Upper lobe of right lung (tissue), 1 donor: Measurements from ENCODE around the gene HMGXB4. TPM values are rescaled to one million over a fixed set of nuclear protein-coding genes. Genes with fewer than 3 reads are reported as not detected.

Experiments
- ATAC-seq: fragments of 200-7000 bp; cut with Tn5 transposase; one replicate; pipeline ENCODE4 v1.9.1; 2020; ENCODE audit warnings: mild to moderate bottlenecking, moderate library complexity
- DNase-seq: peaks from one replicate; pipeline ENCODE4 v3.0.0-alpha.2; 2020
- H3K27ac ChIP-seq: fragments of 200-600 bp; one replicate; pipeline ENCODE4 v1.8.0; 2022
- H3K27me3 ChIP-seq: fragments of 200-600 bp; one replicate; pipeline ENCODE4 v1.8.0; 2022; ENCODE audit warnings: mild to moderate bottlenecking
- H3K36me3 ChIP-seq: fragments of 200-600 bp; one replicate; pipeline ENCODE4 v1.8.0; 2022
- H3K4me1 ChIP-seq: fragments of 200-600 bp; one replicate; pipeline ENCODE4 v1.8.0; 2022
- H3K4me3 ChIP-seq: fragments of 200-600 bp; one replicate; pipeline ENCODE4 v1.8.0; 2022; ENCODE audit warnings: mild to moderate bottlenecking
- H3K9me3 ChIP-seq: fragments of 200-600 bp; one replicate; pipeline ENCODE4 v1.8.0; 2022
- intact Hi-C: fragments of 100-400 bp; cut with DNase I; formaldehyde crosslinking; loops from one replicate; pipeline ENCODE4 v1.11.0; 2022
- total RNA-seq: library from RNA; stranded (reverse); fragmentation: NEBNext Ultra II Directional; extraction: Animal tissue kit (Norgen Biotek cat#: 25700); gene quantifications from one replicate; pipeline ENCODE4 v1.2.1, GENCODE V29; 2021
- TF ChIP-seq, protein P1 (sequence below): fragments of 200-600 bp; IDR thresholded peaks from one replicate; pipeline ENCODE4 v1.8.0; 2022; ENCODE audit warnings: antibody characterized with exemption
- donor health status: DM: no; HTN: yes; CAD: no; lungs with severe emphysema.

Gene HMGXB4
- total RNA-seq, 1 donor from 2014 or later, result 17.5 TPM

DNA sequence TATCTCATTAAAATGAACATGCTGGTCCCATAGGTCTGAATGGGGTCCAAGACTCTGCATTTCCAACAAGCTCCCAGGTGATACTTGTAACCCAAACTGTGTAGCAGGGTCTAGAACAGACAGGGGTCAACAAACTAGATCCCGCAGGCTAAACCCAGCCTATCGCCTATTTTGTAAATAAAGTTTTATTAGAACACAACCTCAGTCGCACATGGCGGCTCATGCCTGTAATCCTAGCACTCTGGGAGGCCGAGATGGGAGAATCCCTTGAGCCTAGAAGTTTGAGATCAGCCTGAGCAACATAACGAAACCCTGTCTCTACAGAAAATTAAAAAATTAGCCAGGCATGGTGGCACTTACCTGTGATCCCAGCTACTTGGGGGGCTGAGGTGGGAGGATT is 42.3 kb upstream of the HMGXB4 start:
- H3K27ac ChIP-seq, result no peak overlapping the region
- no peaks in the 10 kb centered on the region for H3K9me3 ChIP-seq
- peaks cover 11% of the 10 kb centered on the region for H3K27me3 ChIP-seq
- H3K36me3 ChIP-seq, result no peaks in the 10 kb centered on the region
- DNase-seq (no peak), ATAC-seq (no peak)
- no peaks in the 10 kb centered on the region for H3K4me1 ChIP-seq
- H3K4me3 ChIP-seq, result no peak overlapping the region
- intact Hi-C loops, result no loop called here
- TF ChIP-seq, protein P1, sequence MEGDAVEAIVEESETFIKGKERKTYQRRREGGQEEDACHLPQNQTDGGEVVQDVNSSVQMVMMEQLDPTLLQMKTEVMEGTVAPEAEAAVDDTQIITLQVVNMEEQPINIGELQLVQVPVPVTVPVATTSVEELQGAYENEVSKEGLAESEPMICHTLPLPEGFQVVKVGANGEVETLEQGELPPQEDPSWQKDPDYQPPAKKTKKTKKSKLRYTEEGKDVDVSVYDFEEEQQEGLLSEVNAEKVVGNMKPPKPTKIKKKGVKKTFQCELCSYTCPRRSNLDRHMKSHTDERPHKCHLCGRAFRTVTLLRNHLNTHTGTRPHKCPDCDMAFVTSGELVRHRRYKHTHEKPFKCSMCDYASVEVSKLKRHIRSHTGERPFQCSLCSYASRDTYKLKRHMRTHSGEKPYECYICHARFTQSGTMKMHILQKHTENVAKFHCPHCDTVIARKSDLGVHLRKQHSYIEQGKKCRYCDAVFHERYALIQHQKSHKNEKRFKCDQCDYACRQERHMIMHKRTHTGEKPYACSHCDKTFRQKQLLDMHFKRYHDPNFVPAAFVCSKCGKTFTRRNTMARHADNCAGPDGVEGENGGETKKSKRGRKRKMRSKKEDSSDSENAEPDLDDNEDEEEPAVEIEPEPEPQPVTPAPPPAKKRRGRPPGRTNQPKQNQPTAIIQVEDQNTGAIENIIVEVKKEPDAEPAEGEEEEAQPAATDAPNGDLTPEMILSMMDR, result no peak

DNA sequence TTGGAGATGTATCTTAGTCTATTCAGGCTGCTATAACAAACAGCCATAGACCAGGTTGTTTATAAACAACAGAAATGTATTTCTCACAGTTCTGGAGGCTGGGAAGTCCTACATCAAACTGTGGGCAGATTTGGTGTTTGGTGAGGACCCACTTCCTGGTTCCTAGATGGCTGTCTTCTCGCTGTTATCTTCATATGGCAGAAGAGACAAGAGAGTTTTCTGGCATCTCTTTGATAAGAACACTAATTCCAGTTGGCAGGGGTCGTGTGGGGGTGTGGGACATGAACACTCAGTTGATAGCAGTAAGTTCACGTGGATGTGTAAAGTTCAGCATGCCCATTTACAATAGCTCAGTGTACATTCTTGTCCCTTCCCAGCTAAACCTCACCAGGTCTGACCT is 41.3 kb upstream of the HMGXB4 start:
- Histone ChIP-seq H3K9me3 (no peaks in the 10 kb centered on the region), H3K4me1 (no peaks in the 10 kb centered on the region), H3K4me3 (no peak overlapping the region), H3K27ac (no peak overlapping the region), H3K27me3 (peaks cover 11% of the 10 kb centered on the region), H3K36me3 (no peaks in the 10 kb centered on the region)
- intact Hi-C loops, result no loop called here
- no peak for ATAC-seq
- DNase-seq, result no peak
- TF ChIP-seq, protein P1, result no peak

DNA sequence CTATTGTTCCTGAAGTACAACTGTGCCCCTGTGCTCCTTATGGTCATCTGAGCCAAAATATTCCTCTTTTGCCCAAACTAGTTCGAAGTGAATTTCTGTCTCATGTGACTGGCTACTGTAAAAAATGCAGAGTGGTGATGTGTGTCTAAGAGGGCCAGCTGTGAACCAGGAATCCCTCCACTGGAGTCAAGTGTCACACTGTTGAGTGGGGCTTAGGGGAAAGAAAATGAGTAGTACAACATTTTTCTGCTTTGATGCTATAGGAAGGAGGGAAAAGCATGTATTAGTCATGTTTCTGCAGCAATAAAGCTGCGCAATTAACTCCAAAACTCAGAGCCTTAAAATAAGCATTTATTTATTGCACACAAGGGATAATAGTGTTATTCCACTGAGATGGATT is 39.8 kb upstream of the HMGXB4 start:
- intact Hi-C loops, result no loop called here
- H3K4me1 ChIP-seq, result no peaks in the 10 kb centered on the region
- DNase-seq, result no peak
- no peak overlapping the region for H3K27ac ChIP-seq
- TF ChIP-seq, protein P1, result no peak
- no peak overlapping the region for H3K4me3 ChIP-seq
- H3K27me3 ChIP-seq, result peaks cover 5% of the 10 kb centered on the region
- H3K9me3 ChIP-seq, result no peaks in the 10 kb centered on the region
- no peak for ATAC-seq
- H3K36me3 ChIP-seq, result no peaks in the 10 kb centered on the region

DNA sequence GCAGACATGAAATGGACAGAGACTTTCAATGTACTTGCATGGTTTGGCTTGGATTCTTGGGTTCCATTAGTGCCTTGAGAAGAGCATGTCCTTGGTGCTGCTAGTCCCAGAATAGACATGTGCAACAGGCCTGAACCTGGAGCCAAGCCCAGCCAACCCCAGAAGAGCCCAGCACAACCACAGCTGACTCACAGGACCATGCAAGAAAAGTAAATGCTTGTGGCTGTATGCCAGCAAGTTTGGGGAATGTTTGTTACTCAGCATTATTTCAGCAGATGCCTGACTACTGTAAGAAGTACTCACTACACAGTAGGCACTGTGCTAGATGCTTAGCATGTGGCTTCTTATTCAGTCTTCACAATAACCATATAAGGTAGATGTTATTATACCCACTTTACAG is 39.2 kb upstream of the HMGXB4 start:
- H3K9me3 ChIP-seq, result no peaks in the 10 kb centered on the region
- no peak overlapping the region for H3K27ac ChIP-seq
- H3K4me1 ChIP-seq, result no peaks in the 10 kb centered on the region
- TF ChIP-seq, protein P1, result no peak
- intact Hi-C loops, result no loop called here
- no peaks in the 10 kb centered on the region for H3K36me3 ChIP-seq
- DNase-seq (no peak), ATAC-seq (no peak)
- no peaks in the 10 kb centered on the region for H3K27me3 ChIP-seq
- no peak overlapping the region for H3K4me3 ChIP-seq

DNA sequence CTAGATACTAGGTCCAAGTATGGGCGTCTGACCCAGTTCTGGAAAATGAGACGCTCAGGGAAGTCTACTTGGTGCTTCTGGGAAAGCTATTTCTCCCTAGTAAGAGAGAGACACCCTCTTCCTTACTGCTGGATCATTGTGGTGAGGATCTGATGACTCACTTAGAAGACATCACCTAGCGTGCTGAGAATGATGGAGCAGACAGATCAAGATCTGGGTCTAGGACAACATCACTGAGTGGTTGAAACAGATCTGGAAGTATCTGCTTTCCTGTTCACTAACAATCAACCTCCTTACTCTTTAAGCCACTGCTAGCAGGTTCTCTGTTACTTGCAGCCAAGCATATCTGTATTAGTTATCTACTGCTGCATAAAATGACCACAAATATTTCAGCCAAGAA is 38.3 kb upstream of the HMGXB4 start:
- H3K4me1 ChIP-seq, result no peaks in the 10 kb centered on the region
- intact Hi-C loops, result no loop called here

More for the DNA sequence above, 38.3 kb upstream of the HMGXB4 start:
- H3K4me3 ChIP-seq, result no peak overlapping the region
- H3K9me3 ChIP-seq, result no peaks in the 10 kb centered on the region
- peaks cover under 1% of the 10 kb centered on the region for H3K27me3 ChIP-seq
- H3K27ac ChIP-seq, result no peak overlapping the region
- TF ChIP-seq, protein P1, result no peak
- ATAC-seq, result no peak
- DNase-seq, result no peak
- no peaks in the 10 kb centered on the region for H3K36me3 ChIP-seq
